Testis (tissue), 3 donors: ENCODE data around the gene GJB2. TPM values are rescaled to one million over a fixed set of nuclear protein-coding genes. Genes with fewer than 3 reads are reported as not detected.

Experiments used
- DNase-seq: peaks from one replicate; pipeline ENCODE4 v3.0.0-alpha.2; 2019
- H3K27ac ChIP-seq, 2 donors: fragments of 200-600 bp; sonication (generic); one replicate each; pipeline ENCODE4 v1.5.1; 2019
- H3K27me3 ChIP-seq: fragments of 200-600 bp; sonication (generic); one replicate; pipeline ENCODE4 v1.5.1; 2019
- H3K36me3 ChIP-seq: fragments of 200-600 bp; sonication (generic); one replicate; pipeline ENCODE4 v1.5.1; 2017; ENCODE audit warnings: low read depth; ENCODE audit errors: missing control alignments
- H3K4me1 ChIP-seq: fragments of 200-600 bp; sonication (generic); one replicate; pipeline ENCODE4 v1.5.1; 2019
- H3K4me3 ChIP-seq, 2 donors: fragments of 200-600 bp; sonication (generic); one replicate each; pipeline ENCODE4 v1.5.1; 2017 to 2019
- H3K9me3 ChIP-seq: fragments of 200-600 bp; sonication (generic); one replicate; pipeline ENCODE4 v1.5.1; 2017
- POLR2A ChIP-seq: fragments of 450-650 bp; IDR thresholded peaks from one replicate; pipeline ENCODE4 v1.6.1; 2017; ENCODE audit warnings: antibody characterized with exemption, mild to moderate bottlenecking, moderate library complexity
- WGBS, 2 donors: methylation state at CpG; one replicate each; pipeline ENCODE4 v1.1.5; 2018; 5-methylcytosine and 5-hydroxymethylcytosine counted together
- intact Hi-C: fragments of 100-400 bp; cut with DNase I; formaldehyde crosslinking; loops from one replicate; pipeline ENCODE4 v1.15.1; 2023; ENCODE audit warnings: low total_unique reads
- polyA plus RNA-seq: library from polyadenylated mRNA; stranded (reverse); fragments of 350-450 nt; fragmentation: Illumina TruSeq; extraction: RNeasy Lipid Tissue Mini Kit (QIAGEN cat#74804); gene quantifications from one replicate; pipeline ENCODE4 v1.2.3, GENCODE V29; 2014; ENCODE audit warnings: low read depth, low replicate concordance; ENCODE audit not compliant: insufficient read depth
- total RNA-seq, 2 donors: library from RNA; depleted of rRNA; stranded (reverse); fragments of >200 nt; gene quantifications; one replicate each; pipeline ENCODE4 v1.2.3, GENCODE V29; 2016
- TF ChIP-seq, protein P1 (sequence below), 3 experiments: fragments of 450-650 bp in 2 of 3; fragments of 200-600 bp in 1 of 3; sonication (generic) in 1 of 3; IDR thresholded peaks; one replicate each; pipeline ENCODE4 v1.5.1; 2016 to 2019; ENCODE audit warnings: antibody characterized with exemption in 3 of 3, mild to moderate bottlenecking in 2 of 3, moderate library complexity in 1 of 3

GJB2 gene
- total and polyA plus RNA-seq, 3 donors from 2014 or later, result 2.5 to 3.1 (median 2.9) TPM

GRCh38 chr13:20185366-20186056 lies 7.2 kb downstream of the GJB2 start:
- Histone ChIP-seq H3K4me3 (no peak overlapping the region), H3K4me1 (no peaks in the 10 kb centered on the region), H3K27me3 (no peaks in the 10 kb centered on the region), H3K9me3 (no peaks in the 10 kb centered on the region), H3K27ac (no peak overlapping the region), H3K36me3 (no peaks in the 10 kb centered on the region)
- intact Hi-C loops, result no loop called here
- TF ChIP-seq, protein P1, sequence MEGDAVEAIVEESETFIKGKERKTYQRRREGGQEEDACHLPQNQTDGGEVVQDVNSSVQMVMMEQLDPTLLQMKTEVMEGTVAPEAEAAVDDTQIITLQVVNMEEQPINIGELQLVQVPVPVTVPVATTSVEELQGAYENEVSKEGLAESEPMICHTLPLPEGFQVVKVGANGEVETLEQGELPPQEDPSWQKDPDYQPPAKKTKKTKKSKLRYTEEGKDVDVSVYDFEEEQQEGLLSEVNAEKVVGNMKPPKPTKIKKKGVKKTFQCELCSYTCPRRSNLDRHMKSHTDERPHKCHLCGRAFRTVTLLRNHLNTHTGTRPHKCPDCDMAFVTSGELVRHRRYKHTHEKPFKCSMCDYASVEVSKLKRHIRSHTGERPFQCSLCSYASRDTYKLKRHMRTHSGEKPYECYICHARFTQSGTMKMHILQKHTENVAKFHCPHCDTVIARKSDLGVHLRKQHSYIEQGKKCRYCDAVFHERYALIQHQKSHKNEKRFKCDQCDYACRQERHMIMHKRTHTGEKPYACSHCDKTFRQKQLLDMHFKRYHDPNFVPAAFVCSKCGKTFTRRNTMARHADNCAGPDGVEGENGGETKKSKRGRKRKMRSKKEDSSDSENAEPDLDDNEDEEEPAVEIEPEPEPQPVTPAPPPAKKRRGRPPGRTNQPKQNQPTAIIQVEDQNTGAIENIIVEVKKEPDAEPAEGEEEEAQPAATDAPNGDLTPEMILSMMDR (IDR thresholded peaks at IDR 0.05), result no peak
- no peak for TF ChIP-seq POLR2A
- DNase-seq, result no peak
- 64 to 78% methylated on average over 8 to 12 of the region's 12 CpGs for WGBS, 2 donors

DNA sequence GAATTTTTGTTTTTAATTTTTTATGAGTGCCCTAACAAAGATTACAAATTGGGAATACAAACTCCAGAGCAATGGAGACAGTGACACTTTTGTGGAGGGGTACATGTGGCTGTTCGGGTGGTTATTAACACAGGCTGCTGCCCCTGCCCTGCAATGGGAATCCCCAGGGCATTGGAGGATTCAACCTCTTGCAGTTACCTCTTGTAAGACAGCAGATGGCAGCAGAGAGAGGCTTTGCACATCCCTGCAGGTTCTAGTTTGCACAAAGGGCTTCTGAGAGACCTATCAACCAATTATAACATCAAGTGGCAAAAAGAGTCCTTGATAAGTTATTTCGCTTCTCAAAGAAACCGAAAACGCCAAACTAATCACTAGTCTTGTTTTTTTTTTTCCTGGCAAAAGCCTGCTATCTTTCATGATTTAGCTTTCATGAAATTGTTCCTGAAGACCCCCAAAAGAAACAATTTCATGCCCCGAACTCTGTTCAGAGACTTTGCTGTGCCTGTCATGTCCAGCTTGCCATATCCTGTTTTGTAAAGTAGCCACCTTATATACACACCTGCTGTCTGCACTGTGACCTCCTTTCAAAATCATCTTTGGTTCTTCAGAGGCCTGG lies 10.4 kb downstream of the GJB2 start:
- H3K36me3 ChIP-seq, result no peaks in the 10 kb centered on the region
- intact Hi-C loops, result no loop called here
- peak; percentile 57 for DNase-seq
- H3K9me3 ChIP-seq, result no peaks in the 10 kb centered on the region
- H3K4me1 ChIP-seq, result peaks cover 4% of the 10 kb centered on the region
- H3K4me3 ChIP-seq, result no peak overlapping the region
- 31 to 33% methylated on average over 5 of the region's 5 CpGs for WGBS, 2 donors
- TF ChIP-seq POLR2A, result no peak
- TF ChIP-seq, protein P1 (IDR thresholded peaks at IDR 0.05), result peak; percentile 57 to 67 (median 67)
- no peak overlapping the region for H3K27ac ChIP-seq
- no peaks in the 10 kb centered on the region for H3K27me3 ChIP-seq

DNA sequence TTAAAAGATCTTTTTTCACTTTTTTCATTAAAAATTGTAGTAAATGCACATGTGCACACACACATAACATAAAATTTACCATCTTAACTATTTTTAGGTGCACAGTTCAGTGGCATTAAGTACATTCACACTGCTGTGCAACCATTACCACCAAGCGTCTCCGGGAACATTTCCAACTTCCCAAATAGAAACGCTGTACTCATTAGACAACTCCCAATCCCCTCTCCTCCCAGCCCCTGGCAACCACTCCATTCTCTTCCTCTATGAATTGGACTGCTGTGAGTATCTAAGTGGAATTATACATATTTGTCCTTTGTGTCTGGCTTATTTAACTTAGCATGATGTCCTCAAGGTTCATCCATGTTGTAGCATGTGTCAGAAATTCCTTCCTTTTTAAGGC lies 11.6 kb downstream of the GJB2 start:
- H3K9me3 ChIP-seq, result no peaks in the 10 kb centered on the region
- TF ChIP-seq, protein P1 (IDR thresholded peaks at IDR 0.05), result no peak
- TF ChIP-seq POLR2A, result no peak
- no peak for DNase-seq
- no peak overlapping the region for H3K4me3 ChIP-seq
- H3K36me3 ChIP-seq, result no peaks in the 10 kb centered on the region
- WGBS, 2 donors, result 69 to 78% methylated on average over 3 of the region's 3 CpGs
- H3K4me1 ChIP-seq, result peaks cover 4% of the 10 kb centered on the region
- H3K27ac ChIP-seq, result no peak overlapping the region
- H3K27me3 ChIP-seq, result no peaks in the 10 kb centered on the region
- intact Hi-C loops, result no loop called here

GRCh38 chr13:20178156-20178555 lies 14.6 kb downstream of the GJB2 start:
- no peak overlapping the region for H3K27ac ChIP-seq
- H3K27me3 ChIP-seq, result no peaks in the 10 kb centered on the region
- 34 to 48% methylated on average over 5 of the region's 5 CpGs for WGBS, 2 donors
- peaks cover 4% of the 10 kb centered on the region for H3K4me1 ChIP-seq
- no peak overlapping the region for H3K4me3 ChIP-seq
- no peaks in the 10 kb centered on the region for H3K9me3 ChIP-seq
- no peak for TF ChIP-seq POLR2A
- TF ChIP-seq, protein P1 (IDR thresholded peaks at IDR 0.05), result no peak
- no peaks in the 10 kb centered on the region for H3K36me3 ChIP-seq
- intact Hi-C loops, result no loop called here
- no peak for DNase-seq
